Omental fat pad (tissue), 4 donors: ENCODE results near the gene ACVR1B. TPM values are rescaled to one million over a fixed set of nuclear protein-coding genes. Genes with fewer than 3 reads are reported as not detected.

Experiments
- ATAC-seq: fragments of 150-250 bp; one replicate; pipeline ENCODE4 v1.9.1; 2016; ENCODE audit warnings: mild to moderate bottlenecking, moderate library complexity; ENCODE audit not compliant: low FRiP score
- DNase-seq: peaks from one replicate; pipeline ENCODE4 v3.0.0-alpha.2; 2019; ENCODE audit warnings: low spot score
- total RNA-seq, 4 donors: library from RNA; depleted of rRNA; stranded (reverse); fragments of >200 nt; gene quantifications; one replicate each; pipeline ENCODE4 v1.1.0, GENCODE V29; 2016
- TF ChIP-seq, protein P1 (sequence below), 3 donors: fragments of 450-650 bp; IDR thresholded peaks; one replicate each; pipeline ENCODE4 v1.5.1; 2016 to 2017; ENCODE audit warnings: antibody characterized with exemption in 3 of 3, mild to moderate bottlenecking in 3 of 3, moderate library complexity in 2 of 3

The ACVR1B gene
- total RNA-seq, 4 donors from 2014 or later, result 15.9 to 42.2 (median 20.5) TPM

- no peak for ATAC-seq
- DNase-seq, result no peak
- TF ChIP-seq, protein P1, sequence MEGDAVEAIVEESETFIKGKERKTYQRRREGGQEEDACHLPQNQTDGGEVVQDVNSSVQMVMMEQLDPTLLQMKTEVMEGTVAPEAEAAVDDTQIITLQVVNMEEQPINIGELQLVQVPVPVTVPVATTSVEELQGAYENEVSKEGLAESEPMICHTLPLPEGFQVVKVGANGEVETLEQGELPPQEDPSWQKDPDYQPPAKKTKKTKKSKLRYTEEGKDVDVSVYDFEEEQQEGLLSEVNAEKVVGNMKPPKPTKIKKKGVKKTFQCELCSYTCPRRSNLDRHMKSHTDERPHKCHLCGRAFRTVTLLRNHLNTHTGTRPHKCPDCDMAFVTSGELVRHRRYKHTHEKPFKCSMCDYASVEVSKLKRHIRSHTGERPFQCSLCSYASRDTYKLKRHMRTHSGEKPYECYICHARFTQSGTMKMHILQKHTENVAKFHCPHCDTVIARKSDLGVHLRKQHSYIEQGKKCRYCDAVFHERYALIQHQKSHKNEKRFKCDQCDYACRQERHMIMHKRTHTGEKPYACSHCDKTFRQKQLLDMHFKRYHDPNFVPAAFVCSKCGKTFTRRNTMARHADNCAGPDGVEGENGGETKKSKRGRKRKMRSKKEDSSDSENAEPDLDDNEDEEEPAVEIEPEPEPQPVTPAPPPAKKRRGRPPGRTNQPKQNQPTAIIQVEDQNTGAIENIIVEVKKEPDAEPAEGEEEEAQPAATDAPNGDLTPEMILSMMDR (IDR thresholded peaks at IDR 0.05), result no peak
Observed at GRCh38 chr12:51907856-51908425, 43.6 kb upstream of the ACVR1B start.

- ATAC-seq, result no peak
- no peak for DNase-seq
- TF ChIP-seq, protein P1 (IDR thresholded peaks at IDR 0.05), result no peak
Observed at GRCh38 chr12:51908876-51909592, 42.5 kb upstream of the ACVR1B start.

GRCh38 chr12:51910168-51910567 lies 41.3 kb upstream of the ACVR1B start:
- DNase-seq, result no peak
- TF ChIP-seq, protein P1 (IDR thresholded peaks at IDR 0.05), result no peak
- ATAC-seq, result no peak

DNA sequence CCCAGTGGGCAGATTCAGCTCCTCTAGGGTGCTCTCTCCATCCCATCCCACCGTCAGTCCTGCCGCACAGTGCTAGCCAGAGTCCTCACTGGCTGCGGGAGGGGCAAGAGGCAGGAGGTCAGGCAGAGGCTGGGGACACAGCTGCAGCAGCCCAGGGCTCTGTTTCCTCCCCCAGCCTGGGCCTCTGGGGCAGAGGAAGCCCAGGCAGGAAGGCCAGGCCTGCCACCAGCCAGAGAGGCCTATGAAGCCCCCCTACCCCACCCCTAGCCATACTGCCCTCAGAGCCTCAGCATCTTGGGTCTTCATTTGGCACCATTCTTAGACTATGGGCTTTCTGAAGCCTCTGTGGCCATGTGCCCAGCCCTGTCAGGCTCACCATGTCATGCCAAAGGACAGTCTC lies 40.8 kb upstream of the ACVR1B start:
- DNase-seq (no peak), ATAC-seq (no peak)
- TF ChIP-seq, protein P1 (IDR thresholded peaks at IDR 0.05), result no peak

- ATAC-seq, result no peak
- DNase-seq, result no peak
- TF ChIP-seq, protein P1 (IDR thresholded peaks at IDR 0.05), result no peak
Observed at GRCh38 chr12:51911307-51911706, 40.2 kb upstream of the ACVR1B start.

- no peak for ATAC-seq
- DNase-seq, result no peak
- TF ChIP-seq, protein P1 (IDR thresholded peaks at IDR 0.05), result no peak
Observed at GRCh38 chr12:51911788-51912711, 39.4 kb upstream of the ACVR1B start.
